ENCODE data around the gene CNOT11.

The CNOT11 gene

GRCh38 chr2:101274142-101274541 is 21.5 kb downstream of the CNOT11 start:
- in situ Hi-C loops (cut with HindIII; ENCODE audit: low sequenced_read_pairs) = no loop called here

- in situ Hi-C loops (cut with HindIII; ENCODE audit: low sequenced_read_pairs) = no loop called here
Observed at GRCh38 chr2:101277111-101277510, 24.4 kb downstream of the CNOT11 start.

- in situ Hi-C loops (cut with HindIII; ENCODE audit: low sequenced_read_pairs) = no loop called here
Observed at GRCh38 chr2:101278925-101279324, 26.2 kb downstream of the CNOT11 start.

GRCh38 chr2:101281482-101281881 is 28.8 kb downstream of the CNOT11 start:
- in situ Hi-C loops (cut with HindIII; ENCODE audit: low sequenced_read_pairs) = no loop called here

GRCh38 chr2:101282980-101283379 is 30.3 kb downstream of the CNOT11 start:
- in situ Hi-C loops (cut with HindIII; ENCODE audit: low sequenced_read_pairs) = no loop called here

- in situ Hi-C loops (cut with HindIII; ENCODE audit: low sequenced_read_pairs) = no loop called here
Observed at GRCh38 chr2:101286684-101287083, 34.0 kb downstream of the CNOT11 start.

- in situ Hi-C loops (cut with HindIII; ENCODE audit: low sequenced_read_pairs) = no loop called here
Observed at GRCh38 chr2:101287303-101287702, 34.6 kb downstream of the CNOT11 start.

- in situ Hi-C loops (cut with HindIII; ENCODE audit: low sequenced_read_pairs) = no loop called here
Observed at GRCh38 chr2:101290711-101291110, 38.0 kb downstream of the CNOT11 start.

- in situ Hi-C loops (cut with HindIII; ENCODE audit: low sequenced_read_pairs) = no loop called here
Observed at GRCh38 chr2:101291973-101292372, 39.3 kb downstream of the CNOT11 start.

GRCh38 chr2:101293544-101293943 is 40.9 kb downstream of the CNOT11 start:
- in situ Hi-C loops (cut with HindIII; ENCODE audit: low sequenced_read_pairs) = no loop called here

- in situ Hi-C loops (cut with HindIII; ENCODE audit: low sequenced_read_pairs) = no loop called here
Observed at GRCh38 chr2:101294861-101295260, 42.2 kb downstream of the CNOT11 start.

GRCh38 chr2:101295895-101296294 is 43.2 kb downstream of the CNOT11 start:
- in situ Hi-C loops (cut with HindIII; ENCODE audit: low sequenced_read_pairs) = no loop called here

GRCh38 chr2:101296371-101296770 is 43.7 kb downstream of the CNOT11 start:
- in situ Hi-C loops (cut with HindIII; ENCODE audit: low sequenced_read_pairs) = no loop called here

GRCh38 chr2:101297383-101297782 is 44.7 kb downstream of the CNOT11 start:
- in situ Hi-C loops (cut with HindIII; ENCODE audit: low sequenced_read_pairs) = no loop called here

- in situ Hi-C loops (cut with HindIII; ENCODE audit: low sequenced_read_pairs) = no loop called here
Observed at GRCh38 chr2:101299604-101300003, 46.9 kb downstream of the CNOT11 start.

- in situ Hi-C loops (cut with HindIII; ENCODE audit: low sequenced_read_pairs) = no loop called here
Observed at GRCh38 chr2:101300164-101300563, 47.5 kb downstream of the CNOT11 start.

GRCh38 chr2:101300836-101301235 is 48.1 kb downstream of the CNOT11 start:
- in situ Hi-C loops (cut with HindIII; ENCODE audit: low sequenced_read_pairs) = no loop called here

GRCh38 chr2:101302016-101302415 is 49.3 kb downstream of the CNOT11 start:
- in situ Hi-C loops (cut with HindIII; ENCODE audit: low sequenced_read_pairs) = no loop called here

- in situ Hi-C loops (cut with HindIII; ENCODE audit: low sequenced_read_pairs) = no loop called here
Observed at GRCh38 chr2:101303688-101304087, 51.0 kb downstream of the CNOT11 start.

GRCh38 chr2:101305035-101305434 is 52.3 kb downstream of the CNOT11 start:
- in situ Hi-C loops (cut with HindIII; ENCODE audit: low sequenced_read_pairs) = no loop called here

- in situ Hi-C loops (cut with HindIII; ENCODE audit: low sequenced_read_pairs) = no loop called here
Observed at GRCh38 chr2:101305492-101306078, 52.9 kb downstream of the CNOT11 start.

GRCh38 chr2:101306410-101306809 is 53.7 kb downstream of the CNOT11 start:
- in situ Hi-C loops (cut with HindIII; ENCODE audit: low sequenced_read_pairs) = no loop called here

GRCh38 chr2:101307503-101307902 is 54.8 kb downstream of the CNOT11 start:
- in situ Hi-C loops (cut with HindIII; ENCODE audit: low sequenced_read_pairs) = no loop called here

Measured in DLD1 (cell line).